ENCODE measurements around the gene KIF26B. TPM values are rescaled to one million over a fixed set of nuclear protein-coding genes. Genes with fewer than 3 reads are reported as not detected.

Gene KIF26B
- total and polyA plus RNA-seq, 7 donors, result 0.01 to 0.32 (median 0.06) TPM

DNA sequence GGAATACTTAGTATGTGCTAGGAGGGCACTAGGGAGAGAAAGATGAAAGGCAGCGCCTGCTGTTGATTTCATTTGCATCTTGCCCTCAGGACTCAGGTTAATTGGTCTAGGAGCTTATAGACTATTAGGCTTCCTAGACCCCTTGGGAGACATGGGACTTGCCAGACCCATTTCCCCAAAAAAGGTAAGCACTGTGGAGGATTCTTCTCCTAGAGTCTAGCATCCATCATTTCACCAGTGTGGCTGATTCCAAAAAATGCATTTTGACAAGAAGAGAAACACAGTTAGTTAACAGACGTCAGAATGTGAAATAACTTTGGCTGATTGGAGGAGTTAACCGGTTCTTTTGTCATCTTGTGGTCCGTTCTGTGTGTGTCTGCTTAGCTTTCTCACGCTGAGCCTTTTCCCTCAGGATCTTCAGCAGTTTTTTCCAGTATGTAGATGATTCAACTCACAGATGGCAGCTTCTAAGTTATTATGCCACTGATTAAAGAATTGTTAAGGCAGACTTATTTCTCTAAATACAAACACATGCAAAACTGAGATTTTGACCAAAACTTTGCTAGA is 108.8 kb downstream of the KIF26B start:
- 53 to 62% (median 57%) methylated on average over 5 of the region's 5 CpGs for WGBS, 3 donors
- H3K36me3 ChIP-seq (ENCODE audit: insufficient read depth in 1 of 2, low read depth in 1 of 2), result no peaks in the 10 kb centered on the region
- ATAC-seq (no peak), DNase-seq (no peak)
- no peak overlapping the region for H3K27ac ChIP-seq
- no peak overlapping the region for H3K4me3 ChIP-seq
- intact Hi-C loops (cut with DNase I), result no loop called here
- no peaks in the 10 kb centered on the region for H3K4me1 ChIP-seq
- H3K9me3 ChIP-seq, result no peaks in the 10 kb centered on the region
- no peak for TF ChIP-seq CTCF (IDR thresholded peaks at IDR 0.05)
- H3K27me3 ChIP-seq (ENCODE audit: insufficient read depth in 3 of 3, low read length in 2 of 3), result no peaks in the 10 kb centered on the region

DNA sequence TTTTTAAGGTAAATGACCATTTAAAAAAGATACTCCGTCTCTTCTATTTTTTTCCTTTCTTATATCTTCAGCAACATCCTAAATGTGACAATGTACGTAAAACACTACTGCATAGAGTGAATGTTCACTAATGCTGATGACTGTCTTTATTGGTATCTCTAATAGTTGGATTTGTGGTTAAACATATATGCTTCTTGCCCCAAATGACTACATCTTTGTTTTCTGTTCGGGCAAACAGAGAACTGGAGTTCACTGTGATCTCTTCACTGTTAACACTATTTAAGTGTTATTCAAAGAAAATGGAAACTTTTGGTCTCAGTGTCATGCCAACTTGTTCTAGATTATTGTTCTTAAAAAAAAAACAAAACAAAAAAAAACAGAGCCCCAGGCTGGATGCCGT is 109.4 kb downstream of the KIF26B start:
- WGBS, 3 donors, result 78 to 83% (median 81%) methylated on average over 4 of the region's 4 CpGs
- Histone ChIP-seq H3K4me1 (no peaks in the 10 kb centered on the region), H3K27me3 (ENCODE audit: insufficient read depth in 3 of 3, low read length in 2 of 3) (no peaks in the 10 kb centered on the region), H3K4me3 (no peak overlapping the region), H3K9me3 (no peaks in the 10 kb centered on the region), H3K27ac (no peak overlapping the region), H3K36me3 (ENCODE audit: insufficient read depth in 1 of 2, low read depth in 1 of 2) (no peaks in the 10 kb centered on the region)
- DNase-seq (no peak), ATAC-seq (no peak)
- intact Hi-C loops (cut with DNase I), result no loop called here
- TF ChIP-seq CTCF (IDR thresholded peaks at IDR 0.05), result no peak

- Histone ChIP-seq H3K4me1 (no peaks in the 10 kb centered on the region), H3K27me3 (ENCODE audit: insufficient read depth in 3 of 3, low read length in 2 of 3) (no peaks in the 10 kb centered on the region), H3K4me3 (no peak overlapping the region), H3K36me3 (ENCODE audit: insufficient read depth in 1 of 2, low read depth in 1 of 2) (no peaks in the 10 kb centered on the region), H3K9me3 (peaks cover 8% of the 10 kb centered on the region), H3K27ac (no peak overlapping the region)
- no peak for DNase-seq
- no peak for TF ChIP-seq CTCF (IDR thresholded peaks at IDR 0.05)
- intact Hi-C loops (cut with DNase I), result no loop called here
- ATAC-seq, result no peak
These were observed 111.3 kb downstream of the KIF26B start for GRCh38 chr1:245266105-245266504.

GRCh38 chr1:245270063-245270462 is 115.3 kb downstream of the KIF26B start:
- no peak for ATAC-seq
- no peaks in the 10 kb centered on the region for H3K4me1 ChIP-seq
- H3K36me3 ChIP-seq (ENCODE audit: insufficient read depth in 1 of 2, low read depth in 1 of 2), result no peaks in the 10 kb centered on the region
- H3K27me3 ChIP-seq (ENCODE audit: insufficient read depth in 3 of 3, low read length in 2 of 3), result no peaks in the 10 kb centered on the region
- no peak for TF ChIP-seq CTCF (IDR thresholded peaks at IDR 0.05)
- H3K9me3 ChIP-seq, result peaks cover 8% of the 10 kb centered on the region
- H3K27ac ChIP-seq, result no peak overlapping the region
- intact Hi-C loops (cut with DNase I), result no loop called here
- no peak overlapping the region for H3K4me3 ChIP-seq
- no peak for DNase-seq

DNA sequence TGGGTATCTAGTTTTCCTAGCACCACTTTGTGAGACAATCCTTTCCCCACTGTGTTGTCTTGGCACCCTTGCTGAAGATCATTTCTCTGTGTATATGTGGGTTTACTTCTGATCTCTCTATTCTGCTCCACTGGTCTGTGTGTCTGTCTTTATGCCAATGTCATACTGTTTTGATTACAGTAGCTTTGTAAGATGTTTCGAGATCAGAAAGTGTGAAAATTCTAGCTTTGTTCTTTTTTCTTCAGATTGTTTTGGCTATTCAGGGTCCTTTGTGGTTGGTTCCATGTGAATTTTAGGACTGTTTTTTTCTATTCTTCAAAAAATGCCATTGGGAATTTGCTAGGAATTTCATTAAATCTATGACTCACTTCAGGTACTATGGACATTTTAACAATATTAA is 116.2 kb downstream of the KIF26B start:
- intact Hi-C loops (cut with DNase I), result no loop called here
- DNase-seq (no peak), ATAC-seq (no peak)
- H3K27me3 ChIP-seq (ENCODE audit: insufficient read depth in 3 of 3, low read length in 2 of 3), result no peaks in the 10 kb centered on the region
- no peak for TF ChIP-seq CTCF (IDR thresholded peaks at IDR 0.05)
- no peak overlapping the region for H3K4me3 ChIP-seq
- no peak overlapping the region for H3K27ac ChIP-seq
- WGBS, 3 donors, result 92 to 100% (median 98%) methylated on average over 1 of the region's 1 CpG
- H3K36me3 ChIP-seq (ENCODE audit: insufficient read depth in 1 of 2, low read depth in 1 of 2), result no peaks in the 10 kb centered on the region
- no peaks in the 10 kb centered on the region for H3K4me1 ChIP-seq
- H3K9me3 ChIP-seq, result peaks cover 8% of the 10 kb centered on the region
